Esophagus muscularis mucosa (tissue), 3 donors: ENCODE data around the gene RENBP.

ENCODE experiments used
- CTCF ChIP-seq, 3 experiments: fragments of 200-600 bp in 2 of 3; fragments of 450-650 bp in 1 of 3; sonication (generic) in 2 of 3; IDR thresholded peaks; one replicate each; pipeline ENCODE4 v1.5.1; 2017 to 2019; ENCODE audit warnings: antibody characterized with exemption in 3 of 3, mild to moderate bottlenecking in 2 of 3, moderate library complexity in 1 of 3
- POLR2A ChIP-seq: fragments of 450-650 bp; IDR thresholded peaks from one replicate; pipeline ENCODE4 v1.6.1; 2017; ENCODE audit warnings: antibody characterized with exemption, moderate library complexity, mild to moderate bottlenecking, low read depth

GRCh38 chrX:153967536-153968224, 23.2 kb upstream of the RENBP start:
- TF ChIP-seq POLR2A (no peak), CTCF (IDR thresholded peaks at IDR 0.05) (no peak)
